Endothelial cell of umbilical vein (primary cell): Measurements from ENCODE around the gene TTC31. TPM values are rescaled to one million over a fixed set of nuclear protein-coding genes. Genes with fewer than 3 reads are reported as not detected.

Experiments
- BruUV-seq: library from RNA; stranded (reverse); fragments of 400-500 nt; replicated peaks from 2 replicates; lab custom pipeline; 2021; lab: Mats Ljungman, UMichigan
- CTCF ChIA-PET: fragments of 300-600, 350-600 bp; sonication (Branson Sonifier 250); formaldehyde crosslinking; loops from one replicate; lab custom pipeline; 2021; ENCODE audit warnings: antibody characterized with exemption, inconsistent platforms; lab: Charles Lee
- POLR2A ChIA-PET: fragments of 300-600, 350-600 bp; sonication (Branson Sonifier 250); formaldehyde crosslinking; loops from one replicate; lab custom pipeline; 2021; ENCODE audit warnings: antibody characterized with exemption, inconsistent platforms; lab: Charles Lee
- DNase-seq: peaks from one replicate; pipeline ENCODE4 v3.0.0-alpha.2; 2011; ENCODE audit warnings: low read depth, low spot score
- FAIRE-seq: peaks from 2 replicates; lab custom pipeline; 2011; peaks lifted over from hg19 to GRCh38; lab: Jason Lieb, UNC
- H2AFZ ChIP-seq: 2 replicates; pipeline ENCODE4 v1.6.0; 2012; ENCODE audit warnings: low read depth, low read length, control low read depth, inconsistent platforms
- H3K27ac ChIP-seq: 2 replicates; pipeline ENCODE4 v1.5.1; 2011; ENCODE audit warnings: low read depth, mild to moderate bottlenecking, control low read depth, low read length, moderate library complexity; ENCODE audit not compliant: insufficient read depth
- H3K27me3 ChIP-seq, 2 experiments: 2 replicates each; pipeline versions ENCODE4 v1.6.0 to v1.6.1; 2011; ENCODE audit warnings: low read length in 2 of 2, mixed read lengths in 1 of 2; ENCODE audit not compliant: control insufficient read depth in 2 of 2, insufficient read depth in 2 of 2
- H3K36me3 ChIP-seq, 2 experiments: 2 replicates in 1 of 2; 3 replicates in 1 of 2; pipeline ENCODE4 v1.5.1; 2011; ENCODE audit warnings: low read length in 2 of 2, mild to moderate bottlenecking in 1 of 2, moderate library complexity in 1 of 2; ENCODE audit not compliant: control insufficient read depth in 2 of 2, insufficient read depth in 2 of 2; ENCODE audit errors: extremely low read depth in 1 of 2
- H3K4me1 ChIP-seq: 3 replicates; pipeline ENCODE4 v1.5.1; 2011; ENCODE audit warnings: mild to moderate bottlenecking, low read length; ENCODE audit not compliant: control insufficient read depth, insufficient read depth; ENCODE audit errors: extremely low read depth
- H3K4me2 ChIP-seq: 2 replicates; pipeline ENCODE4 v1.6.1; 2011; ENCODE audit warnings: low read length, control low read depth, mixed read lengths; ENCODE audit not compliant: insufficient read depth
- H3K4me3 ChIP-seq, 3 experiments: fragments of 200-600 bp in 1 of 3; sonication (generic), shearing (Covaris generic) in 1 of 3; replicated peaks in 1 of 3; 2 replicates each; pipeline ENCODE4 v1.5.1; 2011 to 2016; ENCODE audit warnings: control low read depth in 3 of 3, low read length in 3 of 3, mild to moderate bottlenecking in 2 of 3, inconsistent platforms in 1 of 3, low read depth in 1 of 3, moderate library complexity in 1 of 3; ENCODE audit not compliant: insufficient read depth in 1 of 3
- H3K79me2 ChIP-seq: 2 replicates; pipeline ENCODE4 v1.6.0; 2012; ENCODE audit warnings: low read length, inconsistent platforms; ENCODE audit not compliant: control insufficient read depth, insufficient read depth
- H3K9ac ChIP-seq: replicated peaks from 2 replicates; pipeline ENCODE3; 2011; ENCODE audit warnings: low read length, control low read depth; ENCODE audit not compliant: insufficient read depth; ENCODE audit errors: extremely low read depth
- H3K9me1 ChIP-seq: replicated peaks from 3 replicates; pipeline ENCODE4 v1.6.0; 2011; ENCODE audit warnings: mild to moderate bottlenecking, low read length; ENCODE audit not compliant: control insufficient read depth, insufficient read depth; ENCODE audit errors: extremely low read depth
- H3K9me3 ChIP-seq: replicated peaks from 2 replicates; pipeline ENCODE4 v1.5.1; 2012; ENCODE audit warnings: low read length, inconsistent platforms; ENCODE audit not compliant: control insufficient read depth, insufficient read depth
- H4K20me1 ChIP-seq: replicated peaks from 2 replicates; pipeline ENCODE3; 2011; ENCODE audit warnings: mild to moderate bottlenecking, low read length; ENCODE audit not compliant: control insufficient read depth, insufficient read depth; ENCODE audit errors: extremely low read depth
- CTCF ChIP-seq, 2 donors: IDR thresholded peaks; 1 replicate in 1 of 2; 2 replicates in 1 of 2; pipeline ENCODE4 v1.5.1; 2011; ENCODE audit warnings: low read length in 2 of 2, mild to moderate bottlenecking in 2 of 2, moderate library complexity in 2 of 2, control low read depth in 1 of 2, inconsistent platforms in 1 of 2, low read depth in 1 of 2; ENCODE audit not compliant: insufficient read depth in 1 of 2; ENCODE audit errors: extremely low read depth in 1 of 2
- EZH2 ChIP-seq: IDR thresholded peaks from 2 replicates; pipeline ENCODE4 v1.6.1; 2012; ENCODE audit warnings: borderline replicate concordance, low read depth, mild to moderate bottlenecking, moderate library complexity, low read length, inconsistent platforms; ENCODE audit not compliant: severe bottlenecking
- FOS ChIP-seq: IDR thresholded peaks from 2 replicates; pipeline ENCODE4 v1.6.1; 2011; ENCODE audit warnings: mild to moderate bottlenecking, low read length, moderate library complexity, borderline replicate concordance; ENCODE audit not compliant: insufficient read depth
- GATA2 ChIP-seq: IDR thresholded peaks from 2 replicates; pipeline ENCODE4 v1.7.0; 2011; ENCODE audit warnings: low read depth, mild to moderate bottlenecking, moderate library complexity, mixed read lengths, low read length; ENCODE audit not compliant: insufficient read length, insufficient read depth
- JUN ChIP-seq: IDR thresholded peaks from 2 replicates; pipeline ENCODE4 v1.6.1; 2011; ENCODE audit warnings: borderline replicate concordance, low read depth; ENCODE audit not compliant: insufficient read length, insufficient read depth
- MYC ChIP-seq: IDR thresholded peaks from one replicate; pipeline ENCODE4 v1.6.1; 2011; ENCODE audit warnings: mild to moderate bottlenecking, low read depth, low read length
- POLR2A ChIP-seq: IDR thresholded peaks from 2 replicates; pipeline ENCODE4 v1.6.1; 2012; ENCODE audit warnings: low read depth, mild to moderate bottlenecking, control low read depth, low read length
- POLR2AphosphoS5 ChIP-seq: IDR thresholded peaks from 2 replicates; pipeline ENCODE4 v1.6.1; 2012; ENCODE audit warnings: low read depth, mild to moderate bottlenecking, control low read depth, low read length, moderate library complexity; ENCODE audit not compliant: insufficient read depth
- dilution Hi-C: fragments of 300-500 bp; cut with MboI; formaldehyde crosslinking; loops from one replicate; pipeline ENCODE4 v1.15.0; 2019; ENCODE audit warnings: low sequenced_read_pairs; ENCODE audit not compliant: extremely low pct_ligation_motif_present
- intact Hi-C: fragments of 100-400 bp; cut with micrococcal nuclease; formaldehyde crosslinking; loops from one replicate; pipeline ENCODE4 v1.10.0; 2022
- polyA plus RNA-seq, 4 experiments: library from polyadenylated mRNA; depleted of rRNA in 3 of 4; stranded (reverse) in 3 of 4; unstranded in 1 of 4; fragments of >200 nt; gene quantifications; 2 replicates each; pipeline versions ENCODE4 v1.2.1 to v1.2.3, GENCODE V29; 2011 to 2012; ENCODE audit warnings: missing spikeins in 1 of 4
- total RNA-seq: library from RNA; stranded (reverse); gene quantifications from 2 replicates; pipeline ENCODE4 v1.2.3, GENCODE V29; 2021
- TF ChIP-seq, protein P1 (sequence below): IDR thresholded peaks from 2 replicates; pipeline ENCODE4 v1.6.1; 2011; ENCODE audit not compliant: insufficient read depth, insufficient read length

TTC31 gene
- total and polyA plus RNA-seq, 2 donors (not counting 3 experiments of a cell fraction or from before 2014, with no cell fraction given): 20.1 to 24.1 TPM

GRCh38 chr2:74439373-74439772, 43.5 kb upstream of the TTC31 start:
- Histone ChIP-seq H3K27me3 (peaks cover 14 to 23% of the 10 kb centered on the region in 2 experiments), H3K4me1 (peaks cover 25% of the 10 kb centered on the region), H3K9me3 (no peaks in the 10 kb centered on the region), H4K20me1 (no peaks in the 10 kb centered on the region), H3K36me3 (no peaks in the 10 kb centered on the region), H3K4me3 (peak overlapping the region in 2 of 3 experiments; percentile 47 to 56), H3K27ac (no peak overlapping the region), H3K79me2 (no peaks in the 10 kb centered on the region), H2AFZ (no peak overlapping the region), H3K9ac (peak overlapping the region; percentile 52), H3K4me2 (peak overlapping the region; percentile 48), H3K9me1 (no peaks in the 10 kb centered on the region)
- TF ChIP-seq JUN (no peak), GATA2 (no peak), EZH2 (no peak), FOS (no peak), MYC (no peak), CTCF (IDR thresholded peaks at IDR 0.05; ENCODE audit: extremely low read depth in 1 of 2, insufficient read depth in 1 of 2, low read depth in 1 of 2, low read length in 2 of 2) (no peak), POLR2AphosphoS5 (no peak), POLR2A (no peak)
- TF ChIP-seq, protein P1, sequence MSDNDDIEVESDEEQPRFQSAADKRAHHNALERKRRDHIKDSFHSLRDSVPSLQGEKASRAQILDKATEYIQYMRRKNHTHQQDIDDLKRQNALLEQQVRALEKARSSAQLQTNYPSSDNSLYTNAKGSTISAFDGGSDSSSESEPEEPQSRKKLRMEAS: no peak
- dilution Hi-C loops: no loop called here
- BruUV-seq: no TSS peak
- POLR2A ChIA-PET: interaction anchor here (1.0 kb wide), 1 partner anchor 19 kb away, joined by 3 read pairs; the partner anchor contains the start of gene WBP1
- CTCF ChIA-PET: interaction anchor here (1.1 to 2.3 kb wide), 5 partner anchors 10 to 144 kb away, joined by 3 to 14 read pairs (median 4); partner anchors contain the start of gene INO80B
- no peak for DNase-seq
- intact Hi-C loops: no loop called here
- FAIRE-seq: no peak
